TTC549 (cell line): ENCODE measurements around the gene SSR1.
A peak's percentile ranks its signal among the peaks of the same experiment; 100 is the strongest.
"Not testable (repeated sequence)": the region's sequence is repeated elsewhere in the genome, so short reads cannot be mapped to it uniquely, and the experiment has no call there.

Experiments
- FAIRE-seq: peaks from 2 replicates; lab custom pipeline; 2012; peaks lifted over from hg19 to GRCh38; lab: Jason Lieb, UNC

SSR1 gene

GRCh38 chr6:7312616-7313504, at the start of gene SSR1:
Gene SSR1, minus strand, starts transcription at chr6:7313199. Its CDS starts 79 bp downstream, at chr6:7313120.
- peak; percentile 60 for FAIRE-seq

- FAIRE-seq: not testable (repeated sequence)
Measured at GRCh38 chr6:7351916-7352315, 38.9 kb upstream of the SSR1 start.

- FAIRE-seq: not testable (repeated sequence)
Measured at GRCh38 chr6:7350591-7350990, 37.6 kb upstream of the SSR1 start.

- not testable (repeated sequence) for FAIRE-seq
Measured at GRCh38 chr6:7347551-7347997, 34.6 kb upstream of the SSR1 start.

GRCh38 chr6:7344773-7345450, 31.9 kb upstream of the SSR1 start:
- not testable (repeated sequence) for FAIRE-seq

GRCh38 chr6:7343546-7344475, 30.8 kb upstream of the SSR1 start:
- no peak for FAIRE-seq

- FAIRE-seq: no peak
Measured at GRCh38 chr6:7341989-7342742, 29.2 kb upstream of the SSR1 start.

GRCh38 chr6:7341271-7341670, 28.3 kb upstream of the SSR1 start:
- no peak for FAIRE-seq

GRCh38 chr6:7339007-7339732, 26.2 kb upstream of the SSR1 start:
- FAIRE-seq: not testable (repeated sequence)

- no peak for FAIRE-seq
Measured at GRCh38 chr6:7338031-7338430, 25.0 kb upstream of the SSR1 start.

- no peak for FAIRE-seq
Measured at GRCh38 chr6:7335519-7335918, 22.5 kb upstream of the SSR1 start.

GRCh38 chr6:7334685-7335084, 21.7 kb upstream of the SSR1 start:
- FAIRE-seq: no peak

GRCh38 chr6:7332090-7332745, 19.2 kb upstream of the SSR1 start:
- no peak for FAIRE-seq

GRCh38 chr6:7331452-7331851, 18.5 kb upstream of the SSR1 start:
- no peak for FAIRE-seq

GRCh38 chr6:7328243-7328642, 15.2 kb upstream of the SSR1 start:
- FAIRE-seq: no peak

- FAIRE-seq: no peak
Measured at GRCh38 chr6:7325750-7326149, 12.8 kb upstream of the SSR1 start.

- FAIRE-seq: no peak
Measured at GRCh38 chr6:7324520-7324919, 11.5 kb upstream of the SSR1 start.

- FAIRE-seq: no peak
Measured at GRCh38 chr6:7323074-7323473, 10.1 kb upstream of the SSR1 start.

- FAIRE-seq: not testable (repeated sequence)
Measured at GRCh38 chr6:7321866-7322265, 8.9 kb upstream of the SSR1 start.

- FAIRE-seq: not testable (repeated sequence)
Measured at GRCh38 chr6:7319406-7319805, 6.4 kb upstream of the SSR1 start.
